Measurements from ENCODE around the gene INHBB.

GRCh38 chr2:120310136-120310535, 35.8 kb upstream of the INHBB start:
- TF ChIP-seq CTCF (IDR thresholded peaks at IDR 0.05) (no peak), POLR2AphosphoS5 (IDR thresholded peaks at IDR 0.05) (no peak), POLR2A (IDR thresholded peaks at IDR 0.05) (no peak)
